K562 (cell line): Measurements from ENCODE around the gene C10orf71. TPM values are rescaled to one million over a fixed set of nuclear protein-coding genes. Genes with fewer than 3 reads are reported as not detected.

ENCODE experiments used
- ATAC-seq: fragments of 200-7000 bp; cut with Tn5 transposase; 3 replicates; pipeline ENCODE4 v1.9.1; 2020; ENCODE audit warnings: moderate library complexity
- BruUV-seq: library from RNA; stranded (reverse); fragments of 400-500 nt; replicated peaks from 2 replicates; lab custom pipeline; 2021; lab: Mats Ljungman, UMichigan
- CTCF ChIA-PET: fragments of 300-600 bp; formaldehyde crosslinking; extraction: SDS; loops from one replicate; lab custom pipeline; 2021; ENCODE audit warnings: low intra/inter-chr PET ratio; lab: Yijun Ruan, JAX
- POLR2A ChIA-PET: fragments of 300-600, 350-650 bp; sonication (Branson Sonifier 250); formaldehyde crosslinking; extraction: SDS; loops from one replicate; lab custom pipeline; 2021; ENCODE audit warnings: antibody characterized with exemption, inconsistent platforms; lab: Yijun Ruan, JAX
- DNase-seq, 4 experiments: peaks; one replicate each; pipeline versions ENCODE4 v3.0.0 to v3.0.0-alpha.2; 2011 to 2018; ENCODE audit warnings: low spot score in 3 of 4, mixed read lengths in 3 of 4; ENCODE audit errors: extremely low read depth in 1 of 4
- FAIRE-seq: peaks from 2 replicates; lab custom pipeline; 2011; peaks lifted over from hg19 to GRCh38; lab: Jason Lieb, UNC
- H2AFZ ChIP-seq: 2 replicates; pipeline ENCODE4 v1.6.0; 2011; ENCODE audit warnings: low read depth, low read length, control low read depth, inconsistent platforms
- H3K27ac ChIP-seq: fragments of 200-600 bp; 3 replicates; pipeline ENCODE4 v1.8.0; 2011; ENCODE audit warnings: low read depth, mild to moderate bottlenecking, control low read depth, inconsistent platforms, low read length, moderate library complexity, mixed read lengths; ENCODE audit errors: extremely low read depth
- H3K27me3 ChIP-seq, 2 experiments: fragments of 300-600 bp in 1 of 2; 2 replicates in 1 of 2; 3 replicates in 1 of 2; pipeline versions ENCODE4 v1.6.0 to v1.8.0; 2011; ENCODE audit warnings: inconsistent platforms in 2 of 2, low read length in 2 of 2, mild to moderate bottlenecking in 1 of 2, mixed read lengths in 1 of 2, moderate library complexity in 1 of 2; ENCODE audit not compliant: control insufficient read depth in 2 of 2, insufficient read depth in 2 of 2
- H3K36me3 ChIP-seq: fragments of 300-600 bp; 3 replicates; pipeline ENCODE4 v1.8.0; 2011; ENCODE audit warnings: mild to moderate bottlenecking, low read length, inconsistent platforms; ENCODE audit not compliant: control insufficient read depth, insufficient read depth
- H3K4me1 ChIP-seq, 2 experiments: fragments of 200-600 bp in 1 of 2; replicated peaks in 1 of 2; 2 replicates in 1 of 2; 3 replicates in 1 of 2; pipeline versions ENCODE4 v1.5.1 to v1.8.0; 2011; ENCODE audit warnings: inconsistent platforms in 2 of 2, low read length in 2 of 2, mild to moderate bottlenecking in 1 of 2, mixed read lengths in 1 of 2, moderate library complexity in 1 of 2; ENCODE audit not compliant: control insufficient read depth in 2 of 2, insufficient read depth in 2 of 2
- H3K4me2 ChIP-seq: 2 replicates; pipeline ENCODE4 v1.6.1; 2011; ENCODE audit warnings: low read length, control low read depth, inconsistent platforms, mixed read lengths; ENCODE audit not compliant: insufficient read depth
- H3K4me3 ChIP-seq: fragments of 200-600 bp; sonication (generic), shearing (Covaris generic); 2 replicates; pipeline ENCODE4 v1.5.1; 2016; ENCODE audit warnings: control low read depth, inconsistent platforms
- H3K79me2 ChIP-seq: fragments of 200-600 bp; 3 replicates; pipeline ENCODE4 v1.8.0; 2011; ENCODE audit warnings: low read length, inconsistent platforms; ENCODE audit not compliant: control insufficient read depth, insufficient read depth
- H3K9ac ChIP-seq, 2 experiments: 2 replicates each; pipeline versions ENCODE4 v1.6.0 to v1.6.1; 2011; ENCODE audit warnings: low read depth in 2 of 2, low read length in 2 of 2, control low read depth in 1 of 2, inconsistent platforms in 1 of 2, mild to moderate bottlenecking in 1 of 2, mixed read lengths in 1 of 2; ENCODE audit not compliant: insufficient read depth in 1 of 2
- H3K9me1 ChIP-seq: one replicate; pipeline ENCODE4 v1.6.0; 2011; ENCODE audit warnings: inconsistent platforms, mild to moderate bottlenecking, low read length, moderate library complexity; ENCODE audit not compliant: control insufficient read depth, insufficient read depth
- H3K9me3 ChIP-seq: replicated peaks from 2 replicates; pipeline ENCODE4 v1.5.1; 2011; ENCODE audit warnings: low read depth, low read length, inconsistent platforms; ENCODE audit not compliant: control insufficient read depth, insufficient read depth
- H4K20me1 ChIP-seq: replicated peaks from 2 replicates; pipeline ENCODE4 v1.6.1; 2011; ENCODE audit warnings: low read length, inconsistent platforms, mixed read lengths; ENCODE audit not compliant: control insufficient read depth, insufficient read depth
- BMI1 ChIP-seq: fragments of 150-350 bp; IDR thresholded peaks from 2 replicates; pipeline ENCODE4 v1.6.1; 2014; ENCODE audit warnings: low read length
- C11orf30 ChIP-seq: fragments of 450-650 bp; IDR thresholded peaks from 2 replicates; pipeline ENCODE4 v1.6.1; 2016; ENCODE audit warnings: low read depth, mild to moderate bottlenecking
- DPF2 ChIP-seq: fragments of 450-650 bp; IDR thresholded peaks from 2 replicates; pipeline ENCODE4 v1.6.1; 2016
- GTF2A2 ChIP-seq: IDR thresholded peaks from 2 replicates; pipeline ENCODE4 v1.6.1; 2016; ENCODE audit warnings: mild to moderate bottlenecking, missing genetic modification characterization, missing compliant biosample characterization
- MAFF ChIP-seq: IDR thresholded peaks from 2 replicates; pipeline ENCODE4 v1.6.1; 2012; ENCODE audit warnings: low read length, improper control_type of control experiment
- MAFK ChIP-seq: IDR thresholded peaks from 2 replicates; pipeline ENCODE4 v1.6.1; 2011; ENCODE audit warnings: low read length, improper control_type of control experiment
- NFATC3 ChIP-seq: fragments of 450-650 bp; IDR thresholded peaks from 2 replicates; pipeline ENCODE4 v1.6.1; 2017; ENCODE audit warnings: mild to moderate bottlenecking
- PRMT5 ChIP-seq: sonication (generic); formaldehyde crosslinking; IDR thresholded peaks from 2 replicates; pipeline ENCODE4 v1.5.0; 2020; ENCODE audit warnings: missing genetic modification reagents
- TEAD1 ChIP-seq, 2 experiments: fragments of 450-650 bp in 1 of 2; sonication (generic) in 1 of 2; formaldehyde crosslinking; IDR thresholded peaks; 2 replicates each; pipeline versions ENCODE4 v1.4.0 to v1.8.0; 2020 to 2022; ENCODE audit warnings: mild to moderate bottlenecking in 2 of 2, missing genetic modification reagents in 1 of 2
- THRAP3 ChIP-seq: fragments of 450-650 bp; IDR thresholded peaks from 2 replicates; pipeline ENCODE4 v1.6.1; 2016; ENCODE audit warnings: mild to moderate bottlenecking, inconsistent platforms, borderline replicate concordance
- ZNF316 ChIP-seq: fragments of 450-650 bp; IDR thresholded peaks from 2 replicates; pipeline ENCODE4 v1.6.1; 2016
- ZNF507 ChIP-seq: conservative IDR thresholded peaks from 2 replicates; pipeline ENCODE4 v1.6.1; 2017; ENCODE audit warnings: missing genetic modification characterization, missing compliant biosample characterization
- ZNF561 ChIP-seq: fragments of 450-650 bp; formaldehyde crosslinking; conservative IDR thresholded peaks from 2 replicates; pipeline ENCODE4 v1.4.0; 2020; ENCODE audit warnings: mild to moderate bottlenecking, moderate library complexity
- ZSCAN32 ChIP-seq: fragments of 450-650 bp; formaldehyde crosslinking; IDR thresholded peaks from 2 replicates; pipeline ENCODE4 v1.4.0; 2020; ENCODE audit warnings: mild to moderate bottlenecking, moderate library complexity
- WGBS: fragments of 100-300 bp; shearing (Covaris generic); methylation state at CpG from one replicate; pipeline ENCODE4 v1.1.6; 2016; ENCODE audit warnings: low coverage, mixed read lengths; ENCODE audit not compliant: insufficient coverage; ENCODE audit errors: missing lambda C conversion rate; 5-methylcytosine and 5-hydroxymethylcytosine counted together
- in situ Hi-C: fragments of 300-500 bp; cut with MboI; formaldehyde crosslinking; loops from 4 replicates; pipeline ENCODE4 v1.15.0; 2018; ENCODE audit warnings: inconsistent platforms, mixed read lengths
- intact Hi-C: fragments of 100-400 bp; cut with micrococcal nuclease; formaldehyde crosslinking; loops from 2 replicates; pipeline ENCODE4 v1.14.2; 2022
- polyA plus RNA-seq, 8 experiments: library from polyadenylated mRNA; depleted of rRNA in 4 of 8; stranded (reverse) in 5 of 8; unstranded in 3 of 8; fragments of >200 nt; fragmentation: Nextera tagmentation in 2 of 8; fragmentation: Illumina TruSeq in 1 of 8; extraction: Ambion mirVana in 2 of 8; extraction: Trizol in 1 of 8; gene quantifications; 2 replicates each; pipeline versions ENCODE4 v1.2.1 to v1.2.3, GENCODE V29; 2011 to 2014; ENCODE audit warnings: inconsistent platforms in 1 of 8, missing spikeins in 1 of 8
- total RNA-seq, 7 experiments: library from RNA; depleted of rRNA in 6 of 7; stranded (reverse); fragments of >200 nt in 6 of 7; fragmentation: Illumina TruSeq in 2 of 7; extraction: Trizol in 2 of 7; gene quantifications; 2 replicates each; pipeline versions ENCODE4 v1.2.1 to v1.2.3, GENCODE V29; 2011 to 2021; ENCODE audit warnings: low replicate concordance in 1 of 7
- TF ChIP-seq, protein P1 (sequence below): sonication (generic); formaldehyde crosslinking; IDR thresholded peaks from 2 replicates; pipeline ENCODE4 v1.9.0; 2022; ENCODE audit warnings: mild to moderate bottlenecking, missing genetic modification reagents
- TF ChIP-seq, protein P2 (sequence below): fragments of 450-650 bp; IDR thresholded peaks from 2 replicates; pipeline ENCODE4 v1.6.1; 2016; ENCODE audit warnings: mild to moderate bottlenecking

Gene C10orf71
- total and polyA plus RNA-seq, 9 of the 15 experiments (the other 6 are each of a cell fraction or from before 2014, with no cell fraction given): 0.06 to 4.5 (median 1.3) TPM

DNA sequence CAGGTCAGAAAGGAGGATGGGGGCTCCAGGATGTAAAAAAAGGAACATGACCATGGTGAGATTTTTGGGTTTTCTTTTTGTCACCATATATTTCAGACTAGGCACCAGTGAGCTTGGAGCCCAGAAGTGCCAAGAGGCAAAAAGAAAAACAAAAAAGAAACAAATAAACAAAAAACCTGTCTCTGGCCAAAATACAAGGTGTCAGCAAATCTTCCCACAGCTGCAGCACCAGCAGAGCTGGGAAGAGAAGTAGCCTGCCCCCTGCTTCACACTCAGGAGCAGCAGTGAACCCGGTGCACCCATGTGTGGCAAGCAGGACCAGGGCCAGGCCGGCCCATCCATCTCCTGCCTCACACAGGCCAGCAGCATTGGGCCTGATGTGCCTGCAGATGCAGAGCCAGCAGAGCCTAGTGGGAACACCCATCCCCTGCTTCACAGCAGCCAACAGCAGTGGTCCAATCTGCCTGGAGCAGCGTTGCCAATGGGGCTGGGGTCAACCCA lies 34.7 kb upstream of the C10orf71 start:
- H3K36me3 ChIP-seq: no peaks in the 10 kb centered on the region
- in situ Hi-C loops (no loop called here), intact Hi-C loops (no loop called here)
- no peak overlapping the region for H2AFZ ChIP-seq
- no peak for TF ChIP-seq GTF2A2 (tag)
- peak; percentile 54 for TF ChIP-seq MAFF
- peak; percentile 43; the same call in 1 of the 2 replicates for TF ChIP-seq MAFK
- TF ChIP-seq C11orf30: peak; percentile 63; the same call in 1 of the 2 replicates
- TF ChIP-seq ZNF316: peak; percentile 83
- CTCF ChIA-PET: no interaction called here
- 43% methylated on average over 3 of the region's 3 CpGs for WGBS
- H3K27ac ChIP-seq: no peak overlapping the region
- no peak for DNase-seq
- no peak overlapping the region for H3K4me2 ChIP-seq
- no TSS peak for BruUV-seq
- no peaks in the 10 kb centered on the region for H4K20me1 ChIP-seq
- H3K79me2 ChIP-seq: no peaks in the 10 kb centered on the region
- H3K9me1 ChIP-seq: no peaks in the 10 kb centered on the region
- peaks cover 17 to 18% of the 10 kb centered on the region in 2 experiments; a peak in 4 of 5 replicates for H3K4me1 ChIP-seq
- POLR2A ChIA-PET: interaction anchor here (0.9 to 1.2 kb wide), 3 partner anchors 8 to 14 kb away, joined by 4 to 5 read pairs (median 5); no protein-coding TSS in a partner anchor
- no peak for FAIRE-seq
- H3K27me3 ChIP-seq: no peaks in the 10 kb centered on the region
- H3K9me3 ChIP-seq: peaks cover 6% of the 10 kb centered on the region
- H3K4me3 ChIP-seq: no peak overlapping the region
- no peak for ATAC-seq
- H3K9ac ChIP-seq: no peak overlapping the region

DNA sequence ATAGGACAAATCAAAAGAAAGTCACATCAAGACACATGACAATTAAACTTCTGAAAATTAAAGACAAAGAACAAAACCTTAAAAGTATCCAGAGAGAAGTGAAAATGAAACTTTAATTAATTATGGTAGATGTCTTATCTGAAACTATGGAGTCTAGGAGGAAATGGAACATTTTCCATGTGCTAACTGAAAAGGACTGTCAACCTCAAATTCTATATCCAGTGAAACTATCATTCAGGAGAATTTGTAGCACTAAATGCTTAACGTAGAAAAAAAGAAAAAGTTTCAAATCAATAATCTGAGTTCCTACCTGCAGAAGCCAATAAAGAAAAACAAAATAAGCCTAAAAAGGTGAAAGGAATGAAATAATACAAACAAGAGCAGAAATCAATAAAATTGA lies 33.1 kb upstream of the C10orf71 start:
- intact Hi-C loops (loop anchor here (5.0 kb wide), 1 partner anchor 246 kb away; no protein-coding TSS in a partner anchor), in situ Hi-C loops (no loop called here)
- ChIA-PET POLR2A (no interaction called here), CTCF (no interaction called here)
- no peaks in the 10 kb centered on the region for H3K36me3 ChIP-seq
- no TSS peak for BruUV-seq
- H3K9me3 ChIP-seq: peaks cover 6% of the 10 kb centered on the region
- no peaks in the 10 kb centered on the region for H4K20me1 ChIP-seq
- DNase-seq (no peak), ATAC-seq (no peak), FAIRE-seq (no peak)
- 48% methylated on average over 1 of the region's 1 CpG for WGBS
- no peak overlapping the region for H3K4me2 ChIP-seq
- no peak overlapping the region for H2AFZ ChIP-seq
- peaks cover 11 to 12% of the 10 kb centered on the region in 2 experiments; a peak in 4 of 5 replicates for H3K4me1 ChIP-seq
- no peaks in the 10 kb centered on the region for H3K79me2 ChIP-seq
- H3K9ac ChIP-seq: no peak overlapping the region
- no peak overlapping the region for H3K27ac ChIP-seq
- no peaks in the 10 kb centered on the region for H3K27me3 ChIP-seq
- no peaks in the 10 kb centered on the region for H3K9me1 ChIP-seq
- H3K4me3 ChIP-seq: no peak overlapping the region
- TF ChIP-seq DPF2: 0 out of 2 replicates have a peak, but pooled peaks have one; percentile 15
- TF ChIP-seq ZNF561 (CRISPR knock-in tag): no peak
- TF ChIP-seq THRAP3: no peak
- TF ChIP-seq, protein P1, sequence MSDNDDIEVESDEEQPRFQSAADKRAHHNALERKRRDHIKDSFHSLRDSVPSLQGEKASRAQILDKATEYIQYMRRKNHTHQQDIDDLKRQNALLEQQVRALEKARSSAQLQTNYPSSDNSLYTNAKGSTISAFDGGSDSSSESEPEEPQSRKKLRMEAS (CRISPR knock-in tag): no peak
- no peak for TF ChIP-seq ZSCAN32 (CRISPR knock-in tag)
- TF ChIP-seq ZNF507 (tag): no peak
- TF ChIP-seq PRMT5: no peak
- TF ChIP-seq TEAD1 (CRISPR knock-in tag; IDR thresholded peaks at IDR 0.05): no peak
- TF ChIP-seq, protein P2, sequence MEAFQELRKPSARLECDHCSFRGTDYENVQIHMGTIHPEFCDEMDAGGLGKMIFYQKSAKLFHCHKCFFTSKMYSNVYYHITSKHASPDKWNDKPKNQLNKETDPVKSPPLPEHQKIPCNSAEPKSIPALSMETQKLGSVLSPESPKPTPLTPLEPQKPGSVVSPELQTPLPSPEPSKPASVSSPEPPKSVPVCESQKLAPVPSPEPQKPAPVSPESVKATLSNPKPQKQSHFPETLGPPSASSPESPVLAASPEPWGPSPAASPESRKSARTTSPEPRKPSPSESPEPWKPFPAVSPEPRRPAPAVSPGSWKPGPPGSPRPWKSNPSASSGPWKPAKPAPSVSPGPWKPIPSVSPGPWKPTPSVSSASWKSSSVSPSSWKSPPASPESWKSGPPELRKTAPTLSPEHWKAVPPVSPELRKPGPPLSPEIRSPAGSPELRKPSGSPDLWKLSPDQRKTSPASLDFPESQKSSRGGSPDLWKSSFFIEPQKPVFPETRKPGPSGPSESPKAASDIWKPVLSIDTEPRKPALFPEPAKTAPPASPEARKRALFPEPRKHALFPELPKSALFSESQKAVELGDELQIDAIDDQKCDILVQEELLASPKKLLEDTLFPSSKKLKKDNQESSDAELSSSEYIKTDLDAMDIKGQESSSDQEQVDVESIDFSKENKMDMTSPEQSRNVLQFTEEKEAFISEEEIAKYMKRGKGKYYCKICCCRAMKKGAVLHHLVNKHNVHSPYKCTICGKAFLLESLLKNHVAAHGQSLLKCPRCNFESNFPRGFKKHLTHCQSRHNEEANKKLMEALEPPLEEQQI: peak; percentile 47; the same call in 1 of the 2 replicates
- TF ChIP-seq BMI1: no peak
- 0 out of 2 replicates have a peak, but pooled peaks have one; percentile 46 for TF ChIP-seq NFATC3
